ENCODE data around the gene PLEKHH1. TPM values are rescaled to one million over a fixed set of nuclear protein-coding genes. Genes with fewer than 3 reads are reported as not detected.

PLEKHH1 gene
- total RNA-seq, 2 donors from 2014 or later = 2.3 to 5.3 TPM

DNA sequence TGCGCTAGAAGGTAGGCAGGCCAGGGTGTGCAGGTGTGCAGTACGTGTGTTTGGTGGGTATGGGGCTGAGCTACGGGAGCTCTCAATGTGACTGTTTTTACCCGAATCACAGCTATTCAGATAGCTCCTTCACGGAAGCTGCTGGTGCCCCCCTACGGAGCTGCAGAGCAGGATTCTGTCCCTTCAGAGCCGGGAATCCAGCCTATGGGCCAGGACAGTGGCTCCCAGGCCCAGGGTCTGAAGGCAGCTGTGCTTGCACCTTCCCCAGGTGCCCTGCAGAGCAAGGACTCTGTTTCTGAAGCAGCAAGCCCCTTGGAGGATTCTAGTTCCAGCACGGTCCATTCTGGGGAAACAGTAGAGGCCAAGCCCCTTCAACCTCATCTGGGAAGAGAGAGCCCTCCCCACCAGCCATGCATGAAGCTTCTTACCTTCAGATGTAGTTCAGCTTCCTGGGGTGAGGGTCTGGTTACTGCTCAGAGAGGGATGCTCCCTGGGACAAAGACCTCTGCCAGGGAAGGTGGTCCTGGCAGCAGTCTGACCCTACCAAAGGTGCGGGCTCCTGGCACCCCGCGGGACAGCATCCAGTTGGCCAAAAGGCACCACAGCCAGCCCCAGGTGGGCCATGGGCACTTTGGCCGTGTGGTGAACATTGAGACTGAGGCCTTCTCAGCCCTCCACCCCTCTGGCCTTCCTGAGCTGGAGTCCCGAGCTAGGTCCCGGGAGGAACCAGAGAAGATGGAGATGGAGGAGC lies 29.1 kb downstream of the PLEKHH1 start:
- H3K36me3 ChIP-seq = no peaks in the 10 kb centered on the region
- H3K9me3 ChIP-seq = no peaks in the 10 kb centered on the region
- TF ChIP-seq, protein P1, sequence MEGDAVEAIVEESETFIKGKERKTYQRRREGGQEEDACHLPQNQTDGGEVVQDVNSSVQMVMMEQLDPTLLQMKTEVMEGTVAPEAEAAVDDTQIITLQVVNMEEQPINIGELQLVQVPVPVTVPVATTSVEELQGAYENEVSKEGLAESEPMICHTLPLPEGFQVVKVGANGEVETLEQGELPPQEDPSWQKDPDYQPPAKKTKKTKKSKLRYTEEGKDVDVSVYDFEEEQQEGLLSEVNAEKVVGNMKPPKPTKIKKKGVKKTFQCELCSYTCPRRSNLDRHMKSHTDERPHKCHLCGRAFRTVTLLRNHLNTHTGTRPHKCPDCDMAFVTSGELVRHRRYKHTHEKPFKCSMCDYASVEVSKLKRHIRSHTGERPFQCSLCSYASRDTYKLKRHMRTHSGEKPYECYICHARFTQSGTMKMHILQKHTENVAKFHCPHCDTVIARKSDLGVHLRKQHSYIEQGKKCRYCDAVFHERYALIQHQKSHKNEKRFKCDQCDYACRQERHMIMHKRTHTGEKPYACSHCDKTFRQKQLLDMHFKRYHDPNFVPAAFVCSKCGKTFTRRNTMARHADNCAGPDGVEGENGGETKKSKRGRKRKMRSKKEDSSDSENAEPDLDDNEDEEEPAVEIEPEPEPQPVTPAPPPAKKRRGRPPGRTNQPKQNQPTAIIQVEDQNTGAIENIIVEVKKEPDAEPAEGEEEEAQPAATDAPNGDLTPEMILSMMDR (IDR thresholded peaks at IDR 0.05) = no peak
- H3K27ac ChIP-seq = no peak overlapping the region
- H3K4me1 ChIP-seq = no peaks in the 10 kb centered on the region
- DNase-seq (ENCODE audit: low spot score) = no peak
- no peaks in the 10 kb centered on the region for H3K27me3 ChIP-seq
- H3K4me3 ChIP-seq = no peak overlapping the region

GRCh38 chr14:67562776-67563150 lies 29.7 kb downstream of the PLEKHH1 start:
- TF ChIP-seq, protein P1 (IDR thresholded peaks at IDR 0.05) = no peak
- Histone ChIP-seq H3K27me3 (no peaks in the 10 kb centered on the region), H3K4me1 (no peaks in the 10 kb centered on the region), H3K4me3 (no peak overlapping the region), H3K36me3 (no peaks in the 10 kb centered on the region), H3K9me3 (no peaks in the 10 kb centered on the region), H3K27ac (no peak overlapping the region)
- no peak for DNase-seq (ENCODE audit: low spot score)

- no peak for DNase-seq (ENCODE audit: low spot score)
- TF ChIP-seq, protein P1 (IDR thresholded peaks at IDR 0.05) = no peak
- Histone ChIP-seq H3K27me3 (no peaks in the 10 kb centered on the region), H3K4me3 (no peak overlapping the region), H3K36me3 (no peaks in the 10 kb centered on the region), H3K27ac (no peak overlapping the region), H3K4me1 (no peaks in the 10 kb centered on the region), H3K9me3 (no peaks in the 10 kb centered on the region)
Measured at GRCh38 chr14:67564236-67564635, 31.1 kb downstream of the PLEKHH1 start.

- H3K4me1 ChIP-seq = no peaks in the 10 kb centered on the region
- no peaks in the 10 kb centered on the region for H3K9me3 ChIP-seq
- no peak overlapping the region for H3K4me3 ChIP-seq
- no peak overlapping the region for H3K27ac ChIP-seq
- no peaks in the 10 kb centered on the region for H3K36me3 ChIP-seq
- TF ChIP-seq, protein P1 (IDR thresholded peaks at IDR 0.05) = no peak
- H3K27me3 ChIP-seq = no peaks in the 10 kb centered on the region
- no peak for DNase-seq (ENCODE audit: low spot score)
Measured at GRCh38 chr14:67566908-67567307, 33.8 kb downstream of the PLEKHH1 start.

DNA sequence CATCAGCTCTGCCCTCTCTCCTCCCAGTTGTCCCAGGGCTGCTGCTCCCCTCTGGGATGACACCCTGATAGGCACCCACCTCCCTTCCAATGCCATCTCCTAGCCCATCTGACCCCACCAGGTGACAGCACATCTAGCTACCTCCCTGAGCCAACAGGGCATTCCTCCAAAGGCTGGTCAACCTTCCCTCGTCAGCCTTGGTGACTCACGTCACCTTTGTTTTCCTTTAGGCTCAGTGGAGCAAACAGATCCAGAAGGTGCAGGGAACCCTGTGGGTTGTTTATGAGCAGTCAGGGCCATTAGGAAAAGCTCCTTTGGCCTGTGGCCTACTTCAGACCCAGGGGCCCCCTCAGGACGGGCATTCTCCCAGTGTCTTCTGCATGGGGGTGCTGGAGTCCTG lies 34.6 kb downstream of the PLEKHH1 start:
- TF ChIP-seq, protein P1 (IDR thresholded peaks at IDR 0.05) = no peak

More for the DNA sequence above, 34.6 kb downstream of the PLEKHH1 start:
- Histone ChIP-seq H3K27ac (no peak overlapping the region), H3K4me1 (no peaks in the 10 kb centered on the region), H3K9me3 (no peaks in the 10 kb centered on the region), H3K4me3 (no peak overlapping the region), H3K27me3 (no peaks in the 10 kb centered on the region), H3K36me3 (no peaks in the 10 kb centered on the region)
- DNase-seq (ENCODE audit: low spot score) = no peak
